Myocyte (in vitro differentiated cells): Measurements from ENCODE around the gene FADS3. TPM values are rescaled to one million over a fixed set of nuclear protein-coding genes. Genes with fewer than 3 reads are reported as not detected.

Experiments
- microRNA-seq: library from miRNA; unstranded; fragments of <30 nt; microRNA quantifications from one replicate; pipeline ENCODE4, GENCODE V29; 2016
- total RNA-seq: library from RNA; depleted of rRNA; stranded (reverse); fragments of >200 nt; gene quantifications from 2 replicates; pipeline ENCODE4 v1.2.3, GENCODE V29; 2014

FADS3 gene
- total RNA-seq, 1 donor from 2014 or later, result 310 TPM

Small RNA genes within 50 kb of the gene (microRNA-seq; reads per million reads assigned to microRNA genes)
- 6.1 reads per million, percentile 25 among the genes with 10 or more reads in this experiment for gene MIR6746

Other genes starting within 250 kb of the FADS3 start
- 2.9 and 4.3 TPM in 2 replicates for gene DAGLA, start 211.2 kb downstream of the FADS3 start, total RNA-seq
- 0.03 TPM in 1 of 2 replicates, not detected in the other for gene MYRF, start 138.9 kb downstream of the FADS3 start, total RNA-seq
- gene TMEM258, start 98.9 kb downstream of the FADS3 start, total RNA-seq, result 33.0 and 36.7 TPM in 2 replicates
- gene FEN1, start 98.6 kb downstream of the FADS3 start, total RNA-seq, result 13.4 and 13.9 TPM in 2 replicates
- gene FADS1, start 74.5 kb downstream of the FADS3 start, total RNA-seq, result 72.9 and 123 TPM in 2 replicates
- gene FADS2, start 63.2 kb downstream of the FADS3 start, total RNA-seq, result 68.6 and 175 TPM in 2 replicates
- 3.0 and 4.3 TPM in 2 replicates for gene RAB3IL1, start 26.0 kb upstream of the FADS3 start, total RNA-seq
- 1.7 and 1.8 TPM in 2 replicates for gene BEST1, start 58.8 kb upstream of the FADS3 start, total RNA-seq
- 436 and 518 TPM in 2 replicates for gene FTH1, start 76.1 kb upstream of the FADS3 start, total RNA-seq
- gene INCENP, start 232.5 kb upstream of the FADS3 start, total RNA-seq, result 11.6 and 12.3 TPM in 2 replicates